Measurements from ENCODE around the gene PKDCC. TPM values are rescaled to one million over a fixed set of nuclear protein-coding genes. Genes with fewer than 3 reads are reported as not detected.

The PKDCC gene
- total RNA-seq, 4 donors from 2014 or later: 80.7 to 150 (median 117) TPM

DNA sequence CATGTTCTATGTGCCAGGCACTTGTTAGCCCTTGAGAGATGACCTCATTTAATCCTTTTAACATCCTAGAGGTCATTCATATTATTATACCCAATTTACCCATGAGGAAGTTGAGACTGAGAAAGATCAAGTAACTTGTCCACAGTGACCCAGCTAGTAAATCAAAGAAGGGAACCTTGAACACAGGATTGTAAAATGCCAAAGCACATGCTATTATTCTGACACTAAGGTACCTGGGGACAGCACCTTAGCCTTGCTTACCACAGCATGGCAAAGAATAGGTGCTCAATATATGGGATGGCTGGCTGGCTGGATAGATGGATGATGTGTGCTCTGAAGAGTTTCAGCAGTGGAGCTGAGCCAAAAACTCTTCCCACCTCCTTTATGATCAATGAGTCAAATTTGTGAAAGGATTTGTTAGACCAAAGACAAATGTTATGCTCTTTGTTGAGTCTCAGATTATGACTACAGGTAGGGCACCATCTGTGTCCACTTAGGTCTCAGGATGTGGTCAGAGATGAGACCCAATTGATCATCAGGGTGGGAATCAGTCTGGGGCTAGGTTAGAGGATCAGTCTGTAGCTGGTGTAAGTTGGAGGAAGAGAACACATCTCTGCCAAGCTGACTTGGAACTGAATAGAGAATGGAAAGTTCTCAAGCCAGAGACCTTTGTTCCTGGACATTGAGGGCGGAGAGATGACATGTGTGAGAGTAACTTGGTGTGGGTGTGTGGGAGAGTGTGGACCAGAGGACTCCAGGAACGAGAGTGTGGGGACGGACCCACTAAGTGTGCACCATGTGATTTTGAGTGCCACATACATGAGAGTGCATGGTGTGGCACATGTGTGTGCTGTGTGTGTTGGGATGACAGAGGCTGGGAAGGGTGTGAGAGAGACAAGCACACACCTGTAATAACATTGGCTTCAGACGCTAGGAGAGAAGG is 16.3 kb upstream of the PKDCC start:
- TF ChIP-seq, protein P1, sequence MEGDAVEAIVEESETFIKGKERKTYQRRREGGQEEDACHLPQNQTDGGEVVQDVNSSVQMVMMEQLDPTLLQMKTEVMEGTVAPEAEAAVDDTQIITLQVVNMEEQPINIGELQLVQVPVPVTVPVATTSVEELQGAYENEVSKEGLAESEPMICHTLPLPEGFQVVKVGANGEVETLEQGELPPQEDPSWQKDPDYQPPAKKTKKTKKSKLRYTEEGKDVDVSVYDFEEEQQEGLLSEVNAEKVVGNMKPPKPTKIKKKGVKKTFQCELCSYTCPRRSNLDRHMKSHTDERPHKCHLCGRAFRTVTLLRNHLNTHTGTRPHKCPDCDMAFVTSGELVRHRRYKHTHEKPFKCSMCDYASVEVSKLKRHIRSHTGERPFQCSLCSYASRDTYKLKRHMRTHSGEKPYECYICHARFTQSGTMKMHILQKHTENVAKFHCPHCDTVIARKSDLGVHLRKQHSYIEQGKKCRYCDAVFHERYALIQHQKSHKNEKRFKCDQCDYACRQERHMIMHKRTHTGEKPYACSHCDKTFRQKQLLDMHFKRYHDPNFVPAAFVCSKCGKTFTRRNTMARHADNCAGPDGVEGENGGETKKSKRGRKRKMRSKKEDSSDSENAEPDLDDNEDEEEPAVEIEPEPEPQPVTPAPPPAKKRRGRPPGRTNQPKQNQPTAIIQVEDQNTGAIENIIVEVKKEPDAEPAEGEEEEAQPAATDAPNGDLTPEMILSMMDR (IDR thresholded peaks at IDR 0.05; ENCODE audit: low read depth): no peak

DNA sequence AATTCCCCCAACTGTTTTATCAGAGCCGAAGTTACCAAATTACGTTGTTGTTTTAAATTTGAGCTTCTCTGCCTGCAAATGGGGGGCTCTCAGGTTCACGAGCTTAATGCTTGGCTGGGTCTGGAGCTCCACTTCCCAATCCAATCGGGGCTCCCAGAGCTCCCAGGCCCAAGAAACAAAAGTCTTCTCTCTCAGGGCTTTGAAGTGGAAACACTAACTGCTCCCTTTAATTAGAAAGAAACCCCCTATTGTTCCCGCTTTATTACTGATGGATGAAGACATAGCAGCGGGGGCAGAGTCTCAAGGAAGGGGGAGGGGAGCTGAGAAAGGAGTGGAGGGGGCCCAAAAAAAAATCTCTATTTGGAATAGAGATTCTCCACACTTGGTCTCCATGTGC is 15.6 kb upstream of the PKDCC start:
- TF ChIP-seq, protein P1 (IDR thresholded peaks at IDR 0.05; ENCODE audit: low read depth): no peak

DNA sequence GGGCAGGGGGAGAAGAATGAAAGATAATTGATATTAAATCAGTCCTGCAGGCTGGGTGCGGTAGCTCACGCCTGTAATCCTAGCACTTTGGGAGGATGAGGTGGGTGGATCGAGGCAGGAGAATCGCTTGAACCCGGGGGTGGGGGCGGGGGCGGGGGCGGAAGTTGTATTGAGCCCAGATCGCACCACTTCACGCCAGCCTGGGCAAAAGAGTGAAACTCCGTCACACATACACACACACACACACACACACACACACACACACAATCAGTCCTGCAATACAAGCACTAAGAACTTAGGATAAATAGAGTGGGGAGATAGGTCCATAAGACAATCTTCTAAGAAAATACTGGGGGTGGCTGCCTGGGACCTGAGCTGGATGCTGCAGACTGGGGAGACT is 15.1 kb upstream of the PKDCC start:
- TF ChIP-seq, protein P1 (IDR thresholded peaks at IDR 0.05; ENCODE audit: low read depth): no peak

DNA sequence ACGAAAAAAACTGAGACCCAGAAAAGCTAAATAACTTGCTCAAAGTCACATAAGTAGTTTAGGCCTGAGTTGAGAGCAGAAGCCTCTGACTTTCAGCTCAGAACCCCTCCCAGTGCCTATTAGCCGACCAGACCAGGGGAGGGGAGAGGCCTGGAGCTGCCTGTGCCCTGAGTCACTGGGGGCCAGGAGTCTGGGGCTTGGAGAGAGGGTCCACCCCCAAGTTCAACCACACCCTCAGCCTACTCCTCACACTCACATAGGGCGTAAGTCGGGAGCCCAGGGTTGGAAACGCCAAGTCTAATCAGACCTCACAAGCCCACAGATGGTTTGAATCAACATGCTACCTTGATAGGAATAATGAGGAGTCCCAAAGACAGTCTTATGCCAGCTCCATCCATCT is 12.6 kb upstream of the PKDCC start:
- TF ChIP-seq, protein P1 (IDR thresholded peaks at IDR 0.05; ENCODE audit: low read depth): no peak

DNA sequence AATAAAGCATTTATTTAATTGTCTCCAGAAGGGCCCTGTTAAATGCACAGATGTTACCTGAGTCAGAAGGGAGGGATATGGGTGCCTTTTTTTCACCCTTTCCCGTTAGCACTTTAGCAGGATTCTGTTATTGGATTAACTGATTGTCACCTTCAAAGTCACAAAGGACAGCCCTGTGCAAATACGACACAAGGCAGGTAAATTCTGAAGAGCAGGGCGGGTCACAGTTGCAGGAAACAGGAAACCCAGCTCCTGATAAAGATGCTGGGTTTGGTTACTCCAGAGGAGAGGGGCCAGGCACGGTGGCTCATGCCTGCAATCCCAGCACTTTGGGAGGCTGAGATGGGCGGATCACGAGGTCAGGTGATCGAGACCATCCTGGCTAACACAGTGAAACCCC is 11.4 kb upstream of the PKDCC start:
- TF ChIP-seq, protein P1 (IDR thresholded peaks at IDR 0.05; ENCODE audit: low read depth): no peak

DNA sequence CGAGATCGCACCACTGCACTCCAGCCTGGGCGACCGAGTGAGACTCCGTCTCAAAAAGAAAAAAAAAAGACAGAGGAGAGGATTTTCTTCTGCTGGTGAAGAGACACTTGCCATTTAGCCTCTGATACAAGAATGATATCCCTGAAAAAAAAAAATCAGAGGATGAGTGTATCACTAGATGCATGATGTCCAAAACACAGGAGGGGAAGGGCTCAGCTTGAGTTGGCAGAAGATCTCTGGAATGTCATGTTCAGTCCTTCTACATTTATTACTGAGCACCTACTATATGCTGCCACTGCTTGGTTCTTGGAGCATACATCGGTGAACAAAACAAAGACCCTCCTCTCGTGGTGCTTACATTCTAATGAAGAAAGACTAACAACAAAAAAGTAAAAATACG is 10.9 kb upstream of the PKDCC start:
- TF ChIP-seq, protein P1 (IDR thresholded peaks at IDR 0.05; ENCODE audit: low read depth): no peak

DNA sequence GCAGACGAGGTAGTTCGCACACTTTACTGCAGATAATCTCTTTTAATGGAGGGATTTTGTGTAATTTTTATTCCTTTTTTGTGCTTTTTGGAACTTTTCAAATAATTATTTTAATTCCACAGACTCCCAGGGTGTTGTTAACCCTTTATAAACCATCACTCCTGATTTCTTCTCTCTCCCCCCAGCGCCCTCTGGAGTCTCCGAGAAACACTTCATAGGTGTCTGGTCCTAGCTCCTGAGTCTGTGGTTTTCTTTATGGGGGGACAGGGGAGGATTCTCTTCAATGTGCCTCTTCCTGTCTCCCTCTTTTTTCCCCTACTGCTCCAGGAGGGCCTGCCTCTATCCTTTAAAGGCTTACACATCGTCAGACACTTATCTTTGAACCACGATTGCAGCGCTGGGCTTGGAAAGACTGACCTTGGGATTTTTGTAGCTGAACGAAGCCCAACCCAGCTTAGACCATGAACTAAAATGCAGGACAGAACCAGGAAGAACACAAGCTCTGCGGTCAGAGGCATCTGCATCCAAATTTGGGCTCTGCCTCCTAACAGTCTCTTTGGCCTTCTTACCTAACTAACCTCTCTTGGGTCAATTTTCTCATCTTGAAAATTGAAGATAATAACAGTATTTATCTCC is 7.1 kb upstream of the PKDCC start:
- TF ChIP-seq, protein P1 (IDR thresholded peaks at IDR 0.05; ENCODE audit: low read depth): no peak
